ENCODE measurements around the gene PHLDB2.

The PHLDB2 gene

GRCh38 chr3:111819927-111820326, 39.1 kb upstream of the PHLDB2 start:
- no peak for DNase-seq (ENCODE audit: extremely low read depth, low read depth)
- H3K4me3 ChIP-seq (replicated peaks; ENCODE audit: low read depth, low read length) = no peak overlapping the region
- TF ChIP-seq CTCF (IDR thresholded peaks at IDR 0.05; ENCODE audit: low read depth, low read length, missing control alignments) = no peak

GRCh38 chr3:111820651-111821050, 38.4 kb upstream of the PHLDB2 start:
- TF ChIP-seq CTCF (IDR thresholded peaks at IDR 0.05; ENCODE audit: low read depth, low read length, missing control alignments) = no peak
- no peak for DNase-seq (ENCODE audit: extremely low read depth, low read depth)
- no peak overlapping the region for H3K4me3 ChIP-seq (replicated peaks; ENCODE audit: low read depth, low read length)

GRCh38 chr3:111821891-111822290, 37.2 kb upstream of the PHLDB2 start:
- DNase-seq (ENCODE audit: extremely low read depth, low read depth) = no peak
- H3K4me3 ChIP-seq (replicated peaks; ENCODE audit: low read depth, low read length) = no peak overlapping the region
- no peak for TF ChIP-seq CTCF (IDR thresholded peaks at IDR 0.05; ENCODE audit: low read depth, low read length, missing control alignments)

- H3K4me3 ChIP-seq (replicated peaks; ENCODE audit: low read depth, low read length) = no peak overlapping the region
- TF ChIP-seq CTCF (IDR thresholded peaks at IDR 0.05; ENCODE audit: low read depth, low read length, missing control alignments) = no peak
- no peak for DNase-seq (ENCODE audit: extremely low read depth, low read depth)
Measured at GRCh38 chr3:111822804-111823203, 36.3 kb upstream of the PHLDB2 start.

GRCh38 chr3:111823341-111823855, 35.7 kb upstream of the PHLDB2 start:
- no peak for DNase-seq (ENCODE audit: extremely low read depth, low read depth)
- TF ChIP-seq CTCF (IDR thresholded peaks at IDR 0.05; ENCODE audit: low read depth, low read length, missing control alignments) = no peak

GRCh38 chr3:111824351-111824750, 34.7 kb upstream of the PHLDB2 start:
- no peak overlapping the region for H3K4me3 ChIP-seq (replicated peaks; ENCODE audit: low read depth, low read length)
- no peak for DNase-seq (ENCODE audit: extremely low read depth, low read depth)
- TF ChIP-seq CTCF (IDR thresholded peaks at IDR 0.05; ENCODE audit: low read depth, low read length, missing control alignments) = no peak

More at GRCh38 chr3:111823341-111823855, 35.7 kb upstream of the PHLDB2 start:
- H3K4me3 ChIP-seq (replicated peaks; ENCODE audit: low read depth, low read length) = no peak overlapping the region

GRCh38 chr3:111827871-111828270, 31.2 kb upstream of the PHLDB2 start:
- no peak for TF ChIP-seq CTCF (IDR thresholded peaks at IDR 0.05; ENCODE audit: low read depth, low read length, missing control alignments)

More at GRCh38 chr3:111827871-111828270, 31.2 kb upstream of the PHLDB2 start:
- H3K4me3 ChIP-seq (replicated peaks; ENCODE audit: low read depth, low read length) = no peak overlapping the region
- DNase-seq (ENCODE audit: extremely low read depth, low read depth) = no peak
